HG02798 (cell line): ENCODE results near the gene MAP6D1.

Experiments used
- ATAC-seq: cut with Tn5 transposase; IDR thresholded peaks from one replicate; pipeline ENCODE4 v1.9.1; 2021; ENCODE audit warnings: mild to moderate bottlenecking; ENCODE audit not compliant: unreplicated experiment, poor library complexity

The MAP6D1 gene

DNA sequence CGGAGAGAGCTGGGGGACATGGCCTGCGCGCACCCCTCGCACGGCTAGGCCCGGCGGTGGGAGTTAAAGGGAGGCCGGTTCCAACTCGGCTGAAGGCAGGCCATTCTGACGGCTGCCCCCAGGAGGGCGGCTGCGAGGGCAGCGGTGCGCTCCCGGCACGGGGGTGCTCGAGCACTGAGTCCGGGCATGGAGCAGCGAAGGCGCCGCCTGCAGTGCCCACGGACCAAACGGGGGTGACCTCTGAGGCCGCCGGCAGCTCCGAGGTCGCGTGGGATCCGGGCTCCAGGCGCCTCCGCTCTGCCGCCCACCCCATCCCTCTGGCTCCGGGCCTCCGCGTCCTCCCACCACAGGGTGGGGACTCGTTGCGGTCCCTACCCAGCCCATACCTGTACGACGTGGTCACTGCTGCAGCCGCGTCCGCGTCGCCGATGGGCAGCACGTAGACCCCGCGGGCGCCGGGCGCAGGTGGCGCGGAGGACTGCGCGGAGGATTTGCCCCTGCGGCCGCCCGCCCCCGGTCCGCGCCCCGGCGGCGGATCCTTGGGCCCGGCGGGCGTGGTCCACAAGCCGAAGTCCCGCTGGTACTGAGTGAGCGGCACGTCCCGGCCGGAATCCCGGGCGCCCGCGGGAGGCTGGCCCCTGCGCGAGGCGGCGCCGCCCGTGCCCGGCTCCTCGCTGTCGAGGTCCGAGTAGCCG lies 469 bp downstream of the MAP6D1 start:
- peak; percentile 35 for ATAC-seq

DNA sequence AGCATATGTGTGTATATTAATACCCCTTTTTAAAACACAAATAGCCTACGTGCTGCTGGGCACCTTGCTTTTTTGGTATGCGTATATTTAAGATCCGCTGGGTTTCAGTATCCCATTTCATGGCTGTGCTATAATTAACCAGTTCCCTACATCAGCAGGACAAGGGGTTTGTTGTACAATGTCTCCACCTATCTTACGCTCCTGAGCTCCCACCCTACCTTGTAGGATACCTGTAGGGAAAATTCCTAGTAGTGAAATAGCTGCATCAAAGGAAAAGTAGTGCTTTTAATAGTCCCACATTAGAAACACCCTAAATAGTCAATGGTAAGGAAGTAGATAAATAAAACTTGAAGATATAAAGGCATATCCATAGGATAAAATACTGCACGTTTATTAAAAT lies 1.4 kb downstream of the MAP6D1 start:
- ATAC-seq = no peak

DNA sequence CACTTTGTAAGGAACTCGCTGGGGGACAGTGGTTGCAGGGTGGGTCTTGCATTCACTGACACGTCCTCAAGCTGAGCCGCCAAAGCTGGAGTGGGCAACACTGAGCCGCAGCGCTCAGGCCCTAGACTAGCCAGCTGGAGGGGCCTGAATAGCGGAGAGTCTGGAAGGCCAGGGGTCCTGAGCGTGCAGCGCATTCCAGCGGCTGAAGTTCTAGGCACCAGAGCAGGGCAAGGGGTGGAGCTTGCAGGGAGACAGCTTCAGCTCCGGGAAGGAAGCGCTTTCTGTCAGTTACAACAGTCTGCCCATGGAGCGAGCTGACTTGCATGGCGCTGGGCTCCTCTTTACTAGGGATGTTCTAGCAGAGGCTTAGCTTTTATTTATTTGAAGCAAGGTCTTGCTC lies 2.7 kb downstream of the MAP6D1 start:
- ATAC-seq = no peak

DNA sequence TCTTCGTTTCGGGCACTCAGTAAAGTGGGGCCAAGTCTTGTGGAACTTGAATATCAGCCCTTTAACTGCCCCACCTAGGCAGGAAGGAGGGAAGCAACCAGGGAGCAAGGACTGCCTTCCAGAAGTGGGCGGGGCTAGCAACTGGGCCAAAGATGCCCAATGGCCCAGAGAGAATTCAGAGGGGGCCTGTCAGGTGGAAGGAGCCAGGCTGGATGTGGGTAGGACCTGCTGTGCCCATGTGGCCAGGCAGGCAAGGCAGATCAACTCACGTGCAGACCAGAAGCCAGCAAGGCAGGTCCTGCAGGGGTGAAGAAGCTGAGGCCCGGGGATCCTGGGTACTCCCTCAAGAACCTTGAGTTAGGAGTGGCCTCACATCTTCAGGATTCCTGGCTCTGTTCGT lies 5.5 kb downstream of the MAP6D1 start:
- no peak for ATAC-seq

DNA sequence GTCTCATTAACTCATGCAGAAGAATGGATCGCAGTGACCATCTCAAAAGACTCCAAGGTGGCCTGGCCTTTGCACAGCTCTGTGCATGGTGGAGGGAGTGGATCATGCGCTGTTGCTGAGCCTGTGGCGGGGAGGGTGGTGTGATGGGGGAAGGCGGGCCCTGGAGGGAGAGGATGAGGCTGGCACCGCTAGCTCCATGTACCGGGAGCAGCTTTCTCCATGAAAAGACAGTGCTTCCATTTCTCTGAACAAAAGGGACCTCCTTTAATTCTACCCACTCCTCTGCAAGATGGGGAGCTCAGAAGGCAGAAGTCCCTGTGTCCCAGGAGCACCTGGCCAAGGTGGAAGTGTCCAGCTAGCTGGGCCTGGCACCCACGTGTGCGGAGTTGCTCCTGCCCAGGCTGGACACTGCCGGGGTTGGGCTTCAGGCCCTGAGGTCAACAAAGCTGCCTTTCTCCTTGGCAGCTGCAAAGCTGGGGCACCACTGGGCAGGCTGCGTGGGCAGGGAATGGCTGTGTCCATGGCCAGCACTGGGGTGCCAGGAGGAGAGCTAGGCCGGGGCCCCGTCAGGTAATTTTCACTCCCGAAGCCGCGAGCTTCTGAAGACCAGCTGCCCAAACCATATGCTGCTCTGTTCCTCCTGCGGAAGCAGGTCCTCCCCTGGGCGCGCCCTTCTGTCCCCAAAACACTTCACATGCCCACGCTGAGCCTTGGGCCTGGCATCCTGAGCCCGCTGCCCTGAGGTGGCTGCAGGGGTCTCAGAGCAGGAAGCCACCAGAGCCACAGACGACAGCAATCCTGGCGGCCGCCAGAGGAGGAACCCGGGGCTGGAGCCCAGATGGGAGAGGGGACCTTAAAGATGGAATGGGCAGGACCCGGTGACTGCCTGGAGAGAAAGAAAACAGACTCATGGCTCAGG lies 6.4 kb downstream of the MAP6D1 start:
- ATAC-seq = no peak

DNA sequence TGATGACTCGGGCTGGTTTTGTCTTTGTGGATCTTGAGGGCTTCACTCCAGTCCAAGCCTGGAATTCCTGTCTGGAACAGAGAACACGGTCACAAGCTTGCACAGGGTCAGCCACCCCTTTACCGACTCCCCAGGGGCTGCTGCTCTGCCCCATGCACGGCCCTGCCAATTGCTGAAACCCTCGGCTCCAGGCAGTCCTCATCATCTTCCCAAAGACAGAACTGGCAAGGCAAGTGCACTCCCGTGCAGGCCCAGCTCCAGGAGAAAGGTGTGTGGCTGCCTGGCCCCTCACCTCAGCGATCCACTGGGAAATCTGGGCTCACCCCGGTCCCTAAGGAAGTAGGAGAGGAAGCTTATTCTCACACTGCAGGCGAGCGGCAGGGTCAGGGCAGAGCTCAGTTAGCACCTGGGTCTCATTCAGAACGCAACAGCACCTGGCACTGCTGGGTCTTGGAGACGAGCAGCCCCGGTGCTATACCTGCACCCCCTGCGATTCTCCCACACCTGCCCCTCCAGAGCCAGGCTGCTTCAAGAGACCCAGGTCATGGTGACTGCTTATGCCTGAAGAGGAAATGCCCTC lies 7.2 kb downstream of the MAP6D1 start:
- ATAC-seq = no peak

DNA sequence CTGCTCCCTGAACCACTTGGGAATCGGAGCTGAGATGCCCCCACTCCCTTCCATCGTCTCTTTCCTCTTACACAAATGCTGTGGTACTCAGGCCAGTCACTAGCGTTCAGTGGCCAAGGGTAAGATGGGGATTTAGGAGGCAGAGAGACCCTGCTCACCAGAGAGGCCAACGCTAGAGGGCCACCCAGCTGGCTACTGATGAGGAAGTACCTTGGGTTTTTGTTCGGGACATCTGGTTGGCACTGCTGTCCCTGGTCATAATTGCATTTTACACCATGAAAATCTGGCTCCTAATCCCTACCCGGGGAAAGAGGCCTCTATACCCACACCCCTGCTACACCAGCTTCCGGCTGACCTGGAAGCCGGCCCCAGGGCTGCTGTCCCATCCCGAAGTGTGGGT lies 7.7 kb downstream of the MAP6D1 start:
- no peak for ATAC-seq

DNA sequence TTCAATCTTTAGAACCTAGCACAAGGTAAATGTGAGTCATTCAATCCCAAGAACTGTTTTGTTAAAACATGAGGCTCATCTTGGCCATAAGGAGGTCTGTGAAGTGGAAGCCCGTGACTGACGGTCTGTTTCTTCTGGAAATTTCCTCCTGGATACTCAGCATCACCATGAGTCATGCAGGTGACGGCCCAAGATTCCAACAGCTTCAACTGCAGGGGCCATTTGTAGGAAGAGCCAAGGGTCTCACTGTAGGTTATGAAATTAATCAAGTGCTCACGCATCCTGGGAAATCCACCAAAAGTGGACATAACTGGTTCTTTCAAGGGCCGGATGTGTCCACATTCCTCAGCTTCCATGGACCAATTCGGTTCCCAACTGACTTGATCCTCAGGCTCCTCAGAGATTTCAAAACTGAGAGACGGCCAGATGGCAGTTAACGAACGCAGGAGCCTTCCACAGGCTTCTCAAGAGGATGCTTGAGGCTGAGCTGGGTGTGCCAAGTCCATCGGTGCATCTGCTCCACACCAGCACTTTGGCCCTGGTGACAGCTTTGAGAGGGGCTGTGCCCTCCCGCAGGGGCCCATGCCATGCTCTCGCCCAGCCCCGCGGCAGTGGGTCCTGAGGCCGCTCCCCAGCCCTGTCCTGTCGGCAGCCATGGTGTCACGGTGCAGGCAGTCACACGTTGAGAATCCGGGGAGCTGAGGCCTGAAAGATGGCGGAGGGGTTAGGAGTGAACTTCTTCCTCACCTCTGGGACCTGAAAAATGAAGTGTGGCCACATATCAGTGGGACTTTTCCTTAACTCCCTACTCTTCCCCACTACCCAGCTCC lies 8.5 kb downstream of the MAP6D1 start:
- ATAC-seq = no peak

DNA sequence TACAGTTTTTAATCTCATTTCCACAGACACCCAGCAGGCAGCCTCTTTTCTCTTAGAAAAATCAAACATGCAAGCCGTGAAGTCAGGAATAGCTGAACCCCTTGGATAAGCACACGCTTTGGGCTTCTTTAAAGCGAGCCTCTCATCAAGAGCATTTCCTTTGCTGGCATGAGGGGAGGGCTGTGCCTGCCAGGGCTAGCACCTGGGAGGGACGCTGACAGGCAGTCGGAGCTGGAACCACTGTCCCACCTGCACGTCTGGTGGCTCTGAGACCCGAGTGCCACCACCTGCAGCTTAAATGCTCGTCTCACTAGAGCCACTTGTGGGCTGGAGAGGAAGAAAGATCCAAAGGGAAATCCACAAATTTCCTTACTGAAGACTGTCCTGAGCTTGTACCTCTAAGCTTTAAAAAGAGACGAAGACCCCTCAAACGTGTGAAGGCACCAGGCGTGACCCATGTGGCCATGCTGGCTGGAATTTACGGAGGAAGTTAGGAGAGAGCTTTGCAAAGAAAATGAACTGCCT lies 9.4 kb downstream of the MAP6D1 start:
- no peak for ATAC-seq

DNA sequence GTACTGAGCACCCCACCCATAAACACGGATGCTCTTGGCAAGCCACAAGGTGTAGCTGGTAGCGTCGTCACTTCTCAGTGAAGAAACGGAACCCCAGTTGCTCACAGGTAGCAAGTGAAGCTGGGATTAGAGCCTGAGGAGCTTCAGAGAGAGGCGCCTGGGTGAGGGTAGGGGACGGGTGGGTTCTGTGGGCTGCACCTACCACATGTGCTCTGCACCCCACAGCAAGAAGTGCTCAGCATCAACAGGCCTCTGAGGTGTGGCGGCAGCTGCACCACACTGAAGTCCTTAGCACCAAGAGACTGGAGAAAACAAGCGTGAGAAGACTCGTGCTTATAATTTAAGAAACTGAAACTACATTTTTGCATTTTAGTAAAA lies 9.8 kb downstream of the MAP6D1 start:
- ATAC-seq = no peak

DNA sequence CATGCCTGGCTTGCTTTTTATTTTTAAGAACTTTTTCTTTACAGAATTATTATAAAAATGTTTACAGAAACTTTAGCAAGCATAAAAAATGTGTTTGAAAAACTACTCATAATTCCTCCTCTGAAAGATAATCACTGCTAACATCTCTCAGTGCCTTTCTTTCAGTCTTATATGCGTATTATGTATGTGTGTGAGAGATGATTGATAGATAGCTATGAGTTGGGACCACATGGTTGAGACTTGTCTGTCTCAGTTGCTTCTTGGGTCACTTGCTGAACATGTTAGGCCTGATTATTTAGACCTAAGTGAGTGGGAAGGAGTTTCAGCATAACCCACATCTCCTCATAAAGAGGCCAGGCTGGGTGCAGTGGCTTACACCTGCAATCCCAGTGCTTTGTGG lies 11.1 kb downstream of the MAP6D1 start:
- ATAC-seq = no peak

DNA sequence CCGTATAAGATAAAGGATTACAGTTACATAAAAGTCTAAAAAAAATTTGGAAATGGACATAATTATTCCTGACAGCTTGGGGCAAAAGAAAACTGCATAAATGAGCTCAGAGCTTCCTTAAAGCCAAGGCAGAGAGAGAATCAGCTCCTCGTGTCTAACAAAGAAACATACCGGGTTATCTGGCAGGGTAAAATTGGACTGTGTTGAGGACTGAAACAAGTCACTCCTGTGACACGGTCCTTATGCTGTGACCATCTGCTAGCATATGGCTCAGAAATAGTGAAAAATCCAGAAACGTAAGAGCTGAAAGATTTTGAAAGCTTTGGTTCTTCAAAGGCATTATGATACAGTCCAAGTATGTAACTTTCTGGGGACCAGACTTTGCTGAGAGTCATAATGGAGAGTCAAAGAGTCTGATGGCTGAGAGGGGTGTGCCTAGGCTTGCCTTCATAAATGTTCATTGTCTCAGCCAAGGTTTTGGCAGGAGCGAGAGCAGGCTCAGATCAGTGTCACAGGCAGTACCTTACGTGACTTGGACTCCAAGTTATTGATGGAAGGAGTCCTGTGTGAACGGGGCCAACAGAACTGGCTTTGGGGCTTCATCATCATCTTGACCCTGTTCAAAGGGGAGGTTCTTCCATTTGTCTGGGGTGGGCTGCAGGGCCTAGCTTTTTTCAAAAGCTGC lies 12.5 kb downstream of the MAP6D1 start:
- no peak for ATAC-seq

DNA sequence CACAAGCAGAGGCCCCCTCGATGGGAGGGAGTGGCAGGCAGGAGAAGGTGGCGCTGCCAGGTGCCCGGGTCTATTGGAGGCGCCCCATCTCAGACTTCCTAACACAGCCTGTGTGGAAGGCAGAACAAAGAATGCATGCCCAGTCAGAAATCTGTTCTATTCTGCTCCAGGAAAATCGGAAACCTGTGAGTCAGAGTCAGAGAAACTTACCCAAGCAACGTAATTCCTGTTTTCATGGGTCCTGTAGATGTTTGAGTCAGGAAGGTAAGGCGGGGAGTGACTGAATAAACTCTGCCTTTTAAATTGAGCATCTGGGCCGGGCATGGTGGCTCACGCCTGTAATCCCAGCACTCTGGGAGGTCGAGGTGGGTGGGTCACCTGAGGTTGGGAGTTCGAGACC lies 13.7 kb downstream of the MAP6D1 start:
- ATAC-seq = no peak

DNA sequence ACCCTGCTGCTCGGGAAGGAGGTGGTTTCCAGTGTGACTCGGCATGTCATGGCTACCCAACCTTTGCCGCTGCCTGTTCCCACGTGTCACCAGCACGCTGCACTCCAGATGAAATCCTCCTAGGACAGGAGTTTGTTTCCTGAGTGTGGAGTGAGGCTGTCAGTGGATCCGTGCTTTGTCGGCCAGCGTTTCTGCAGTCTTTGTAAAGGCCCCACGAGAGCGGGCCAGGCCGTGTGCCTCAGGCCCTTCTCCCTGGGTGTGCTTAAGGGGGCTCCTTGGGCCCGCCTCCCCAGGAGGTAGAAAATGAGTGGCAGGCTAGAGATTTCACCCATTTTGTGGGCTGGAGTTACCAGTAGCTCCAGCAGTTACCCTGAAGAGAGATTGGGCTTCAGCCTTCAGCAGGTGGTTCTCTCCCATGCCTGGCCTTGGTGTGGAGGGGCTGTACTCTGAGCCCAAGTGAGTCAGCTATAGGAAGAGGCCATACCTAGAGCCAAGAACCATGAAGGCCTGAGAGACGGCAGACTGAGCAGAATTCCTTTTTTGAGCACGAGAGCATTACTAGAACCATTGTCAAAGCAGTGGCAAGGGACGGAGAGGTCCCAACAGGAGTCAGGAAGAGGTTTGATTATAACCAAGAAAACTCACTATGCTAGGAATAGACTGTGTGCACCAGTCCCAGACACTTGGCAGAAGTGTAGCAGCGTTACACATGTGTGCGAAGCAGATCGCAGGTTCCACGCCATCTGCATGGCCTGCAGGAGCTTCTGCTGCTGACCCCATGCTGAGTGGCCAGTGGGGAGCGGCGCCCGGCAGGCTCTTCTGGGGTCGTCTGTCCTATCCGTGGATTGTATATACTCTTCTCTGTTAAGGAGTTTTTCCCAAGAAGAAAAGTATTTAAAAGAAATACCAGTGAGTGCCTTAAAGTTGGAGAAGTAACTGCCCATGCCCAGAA lies 14.5 kb downstream of the MAP6D1 start:
- no peak for ATAC-seq

DNA sequence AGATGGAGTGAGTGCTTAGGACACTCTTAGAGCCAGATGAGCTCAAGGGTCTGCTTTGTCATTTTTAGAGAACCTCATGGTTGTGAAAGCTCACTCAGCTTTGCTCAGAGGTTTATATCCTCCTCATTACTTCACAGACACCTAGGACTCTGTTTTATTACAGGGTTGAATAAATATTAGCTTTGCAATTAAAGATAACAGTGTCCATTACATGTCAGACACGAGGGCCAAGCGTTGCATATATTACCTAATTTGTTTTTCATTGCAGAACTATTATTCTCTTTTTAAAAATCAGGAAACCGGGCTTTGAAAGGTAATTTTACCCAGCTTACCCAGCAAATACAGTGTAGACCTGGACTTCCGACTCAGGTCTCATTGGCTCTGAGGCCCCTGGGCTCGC lies 16.1 kb downstream of the MAP6D1 start:
- no peak for ATAC-seq

DNA sequence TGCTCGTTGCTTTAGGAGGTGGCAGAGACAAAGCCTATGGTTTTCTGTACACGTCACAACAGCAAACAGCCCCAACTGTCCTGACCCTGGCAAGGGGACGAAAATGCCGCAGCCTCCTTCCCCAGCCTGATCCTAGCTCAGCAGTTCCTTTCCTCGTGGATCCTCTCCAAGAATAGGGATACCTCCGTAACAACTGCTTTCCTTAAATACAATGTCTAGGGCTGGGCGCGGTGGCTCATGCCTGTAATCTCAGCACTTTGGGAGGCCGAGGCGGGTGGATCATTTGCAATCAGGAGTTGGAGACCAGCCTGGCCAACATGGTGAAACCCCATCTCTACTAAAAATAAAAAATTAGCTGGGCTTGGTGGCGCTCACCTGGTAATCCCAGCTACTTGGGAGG lies 17.0 kb downstream of the MAP6D1 start:
- ATAC-seq = no peak

DNA sequence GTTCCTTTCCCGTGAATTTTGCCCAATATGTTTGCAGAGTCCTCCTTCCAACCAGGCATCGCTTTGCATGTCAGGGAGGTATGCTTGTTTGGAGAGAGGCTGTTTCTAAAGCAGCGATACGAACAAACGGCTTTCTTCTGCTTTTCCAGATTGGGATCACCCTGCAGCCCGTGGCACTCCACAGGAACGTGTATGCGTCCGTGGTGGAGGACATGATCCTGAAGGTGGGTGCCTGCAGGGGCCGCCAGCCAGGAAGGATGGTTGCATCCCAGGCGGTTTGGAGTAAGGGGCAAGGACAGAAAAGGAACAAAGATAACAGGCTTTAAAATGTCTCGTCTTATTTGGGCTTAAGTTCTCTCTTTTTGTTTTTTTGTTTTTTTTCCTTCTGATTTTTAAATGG lies 17.5 kb downstream of the MAP6D1 start:
- no peak for ATAC-seq

DNA sequence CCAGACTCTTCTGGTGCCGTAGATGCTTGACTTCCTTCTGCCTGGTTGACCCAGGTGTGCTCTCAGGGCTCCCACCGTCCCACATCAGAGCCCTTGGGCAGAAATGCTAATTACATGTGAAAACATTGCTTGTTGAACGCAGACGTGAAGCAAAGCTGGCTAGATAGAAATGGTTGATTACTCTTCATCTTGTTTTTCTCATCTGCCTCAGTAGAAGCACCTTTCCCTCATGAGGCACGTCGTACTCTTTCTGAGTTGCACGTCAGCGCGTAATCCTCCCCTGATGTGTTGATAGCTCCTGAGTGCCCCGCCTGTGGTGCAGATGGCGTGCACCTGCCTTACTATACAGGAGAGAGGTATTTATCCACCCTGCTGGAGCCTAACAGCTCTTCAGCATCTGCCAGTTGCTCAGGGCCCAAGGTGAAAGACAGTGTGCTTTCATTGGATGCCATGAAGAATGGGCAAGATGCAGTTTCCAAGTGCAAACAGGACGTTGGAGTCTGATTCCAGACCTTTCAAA lies 18.1 kb downstream of the MAP6D1 start:
- no peak for ATAC-seq

DNA sequence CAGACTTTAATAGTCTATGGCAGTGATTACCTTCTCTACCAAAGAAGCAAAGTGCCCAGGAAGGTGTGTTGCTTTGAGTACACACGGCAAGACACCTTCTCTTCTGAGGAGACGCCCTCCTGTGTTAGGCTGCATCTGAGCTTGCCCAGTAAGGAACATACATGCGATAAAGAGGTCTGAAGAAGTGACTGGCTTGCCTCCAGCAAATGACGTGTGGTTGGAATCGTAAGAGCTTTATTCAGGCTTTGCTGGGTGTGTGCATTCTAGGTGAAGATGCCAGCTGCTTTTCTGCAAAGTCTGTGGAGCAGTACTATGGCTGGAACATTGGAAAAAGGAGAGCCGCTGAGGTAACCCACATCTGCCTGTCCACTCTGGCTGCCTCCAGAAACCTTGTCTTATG lies 22.4 kb downstream of the MAP6D1 start:
- ATAC-seq = no peak
